Inflammatory macrophage (primary cell): ENCODE results near the gene ENAH.
A peak's percentile ranks its signal among the peaks of the same experiment; 100 is the strongest.

Experiments
- DNase-seq, 2 donors: peaks; one replicate each; pipeline ENCODE4 v3.0.0-alpha.2; 2020 to 2022

The ENAH gene

DNA sequence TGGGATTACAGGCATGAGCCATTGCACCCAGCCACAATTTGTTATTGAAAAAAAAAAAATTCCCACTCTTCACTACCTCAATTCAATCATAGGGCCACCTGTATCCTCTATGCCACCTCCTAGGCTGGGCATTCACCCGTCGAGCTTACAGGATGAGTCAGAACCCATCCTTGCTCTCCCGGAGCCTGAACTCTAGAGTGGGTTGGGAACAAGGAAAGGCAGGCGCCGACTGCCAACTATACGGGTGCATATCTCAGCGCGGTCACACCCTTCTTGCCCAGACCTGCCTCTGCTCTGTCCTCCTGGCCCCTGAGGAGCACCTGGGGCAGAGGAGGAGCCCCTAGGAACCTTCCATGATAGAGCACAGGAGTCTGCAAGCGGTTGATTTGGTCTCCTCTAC lies 203.7 kb downstream of the ENAH start:
- no peak for DNase-seq

GRCh38 chr1:225448146-225448805 lies 204.6 kb downstream of the ENAH start:
- no peak for DNase-seq

DNA sequence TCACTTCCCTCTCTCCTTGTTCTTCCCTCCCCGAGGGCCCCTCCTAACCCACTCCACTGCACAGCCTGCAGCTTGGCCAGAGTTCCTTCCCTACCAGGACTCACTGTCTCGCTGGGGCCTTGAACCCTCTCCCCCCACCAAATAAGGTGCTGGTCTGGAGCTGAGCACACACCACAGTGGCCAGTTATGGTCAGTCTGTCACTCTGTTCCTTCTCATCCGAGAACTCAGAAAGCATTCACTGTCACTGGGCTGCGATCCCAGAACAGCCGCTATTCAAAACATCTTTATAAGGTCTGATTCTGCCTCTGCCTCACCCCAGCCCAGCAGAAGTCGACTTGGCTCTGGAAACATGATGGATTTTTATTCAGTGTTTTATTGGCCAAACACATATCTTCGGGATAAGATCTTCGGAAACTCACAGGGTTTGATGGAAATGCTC lies 205.3 kb downstream of the ENAH start:
- DNase-seq = no peak

DNA sequence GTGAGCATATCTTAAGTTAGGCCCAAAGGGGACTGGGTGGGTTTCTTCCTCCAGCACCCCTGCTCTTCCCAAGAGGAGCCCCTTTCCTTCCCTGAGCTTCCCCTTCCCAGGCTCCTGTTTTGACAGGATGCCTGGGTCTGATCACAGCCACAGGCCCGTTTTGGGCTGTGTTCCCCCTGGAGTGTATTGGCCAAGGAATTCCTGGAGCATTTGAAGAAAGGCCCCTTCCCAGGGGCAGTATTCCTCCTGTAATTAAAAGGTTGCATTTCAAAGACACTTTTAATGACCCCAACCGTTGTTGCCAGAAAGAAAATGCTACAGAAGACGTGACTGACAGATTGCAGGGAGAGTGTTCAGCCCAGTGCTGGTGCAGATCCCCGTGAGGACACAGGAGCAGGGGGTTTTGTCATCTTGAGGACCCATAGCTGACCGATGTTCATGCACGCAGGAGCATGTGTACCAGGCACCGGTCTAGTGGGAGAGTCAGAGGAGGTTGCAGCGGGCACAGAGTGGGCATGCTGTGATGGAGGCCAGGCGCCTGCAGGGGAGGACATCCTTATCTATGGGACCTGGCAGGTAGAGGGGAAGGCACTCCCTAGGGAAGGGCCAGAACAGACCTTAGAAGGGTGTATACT lies 205.8 kb downstream of the ENAH start:
- DNase-seq = no peak

DNA sequence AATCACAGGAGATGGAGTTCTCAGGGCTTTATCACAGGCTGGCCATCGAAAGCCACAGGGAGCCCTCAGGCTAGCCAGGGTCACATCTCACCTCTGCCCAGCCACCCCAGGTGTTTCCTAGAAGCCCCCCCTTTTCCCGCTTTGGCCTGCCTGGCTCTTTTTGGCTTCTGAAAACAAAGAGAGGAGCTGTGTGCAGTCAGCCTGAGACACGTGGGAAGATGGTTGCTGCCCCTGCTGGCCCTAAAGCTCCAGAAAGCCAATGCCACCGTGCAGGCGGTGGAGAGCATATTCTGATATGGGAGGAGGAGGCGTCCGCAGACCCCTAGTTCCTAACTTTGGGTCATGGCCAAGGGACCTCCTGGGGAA lies 206.3 kb downstream of the ENAH start:
- DNase-seq = no peak

DNA sequence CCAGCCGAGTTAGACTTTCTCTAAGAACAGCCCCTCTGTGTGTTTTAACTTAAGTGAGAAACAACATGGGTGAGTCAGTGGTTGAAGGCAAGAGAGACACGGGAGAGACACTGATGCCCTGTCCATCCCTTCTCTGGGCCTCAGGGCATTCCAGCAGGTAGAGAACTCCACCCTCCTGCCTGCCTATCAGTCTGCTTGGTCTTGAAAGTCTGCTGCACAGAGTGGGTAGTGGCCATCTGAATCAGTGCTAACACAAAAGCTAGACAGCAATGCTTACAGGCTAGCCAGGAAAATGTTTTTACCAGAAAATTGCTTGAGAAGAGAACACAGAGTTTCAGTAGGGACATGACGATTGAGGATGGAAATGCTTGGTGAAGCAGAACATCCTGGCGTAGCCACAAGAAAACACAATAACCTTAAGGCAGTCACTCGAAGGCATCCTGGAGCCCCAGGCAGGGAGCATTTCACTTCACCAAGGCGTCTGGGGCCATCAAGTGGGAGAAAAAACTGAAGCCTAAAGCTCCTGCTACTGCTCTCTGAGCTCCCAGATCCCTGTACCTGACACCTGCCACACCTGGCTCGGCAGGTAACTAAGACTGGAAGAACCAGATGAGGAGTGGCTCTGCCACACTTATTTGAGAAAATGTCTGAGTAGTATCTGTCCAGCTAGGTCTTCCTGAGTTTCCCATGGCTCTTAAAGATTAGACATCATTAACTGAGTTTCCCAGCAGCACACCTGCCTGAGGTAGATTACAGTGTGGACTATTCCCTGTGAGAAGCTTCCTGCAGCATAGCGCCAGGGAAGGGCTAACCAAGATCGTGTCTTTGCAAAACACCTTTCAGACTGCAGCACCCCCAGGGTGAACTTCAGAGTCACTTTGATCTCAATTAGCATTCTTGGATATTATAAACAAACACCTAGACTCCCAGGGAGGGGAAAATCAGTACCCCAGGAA lies 207.0 kb downstream of the ENAH start:
- DNase-seq = no peak

GRCh38 chr1:225442123-225442505 lies 210.8 kb downstream of the ENAH start:
- no peak for DNase-seq

DNA sequence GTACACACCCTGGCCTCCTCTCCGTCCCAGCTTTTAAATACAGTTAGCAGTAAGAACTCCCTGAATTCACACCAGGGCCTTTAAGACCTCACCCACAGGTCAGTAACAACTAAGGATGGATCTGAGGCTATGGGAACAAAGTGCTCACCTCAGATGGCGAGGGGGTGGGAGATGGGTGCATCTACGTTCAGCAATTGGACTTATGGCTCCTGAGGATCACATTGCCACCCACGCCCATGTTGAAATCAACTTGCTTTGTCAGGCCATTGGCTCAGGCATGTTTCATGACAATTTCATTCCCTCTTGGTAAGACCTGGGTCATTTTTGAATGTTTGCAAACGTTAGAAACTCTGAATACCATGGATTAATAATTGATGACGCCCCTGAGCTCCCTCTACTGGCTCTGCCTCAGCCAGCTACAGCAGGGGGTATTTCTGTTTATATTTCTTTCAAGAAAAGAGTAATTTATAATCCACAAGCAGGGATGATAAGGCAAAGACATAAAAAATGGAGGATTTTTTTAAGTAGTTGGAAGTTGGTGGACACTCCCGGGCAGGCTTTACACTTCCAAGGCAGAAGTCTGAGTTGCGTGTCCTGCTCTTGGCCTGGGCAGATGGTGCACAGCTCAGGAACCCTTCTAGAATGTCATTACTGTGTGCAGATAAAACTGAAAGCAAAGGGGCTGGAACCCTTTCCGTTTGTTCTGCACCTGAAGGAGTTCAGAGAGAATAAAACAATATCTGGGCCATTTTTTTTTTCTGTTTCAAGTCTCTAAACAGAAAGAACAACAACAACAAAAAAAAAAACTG lies 211.4 kb downstream of the ENAH start:
- DNase-seq = peak; percentile 44 to 72

- DNase-seq = no peak
Measured at GRCh38 chr1:225440380-225441221, 212.3 kb downstream of the ENAH start.

DNA sequence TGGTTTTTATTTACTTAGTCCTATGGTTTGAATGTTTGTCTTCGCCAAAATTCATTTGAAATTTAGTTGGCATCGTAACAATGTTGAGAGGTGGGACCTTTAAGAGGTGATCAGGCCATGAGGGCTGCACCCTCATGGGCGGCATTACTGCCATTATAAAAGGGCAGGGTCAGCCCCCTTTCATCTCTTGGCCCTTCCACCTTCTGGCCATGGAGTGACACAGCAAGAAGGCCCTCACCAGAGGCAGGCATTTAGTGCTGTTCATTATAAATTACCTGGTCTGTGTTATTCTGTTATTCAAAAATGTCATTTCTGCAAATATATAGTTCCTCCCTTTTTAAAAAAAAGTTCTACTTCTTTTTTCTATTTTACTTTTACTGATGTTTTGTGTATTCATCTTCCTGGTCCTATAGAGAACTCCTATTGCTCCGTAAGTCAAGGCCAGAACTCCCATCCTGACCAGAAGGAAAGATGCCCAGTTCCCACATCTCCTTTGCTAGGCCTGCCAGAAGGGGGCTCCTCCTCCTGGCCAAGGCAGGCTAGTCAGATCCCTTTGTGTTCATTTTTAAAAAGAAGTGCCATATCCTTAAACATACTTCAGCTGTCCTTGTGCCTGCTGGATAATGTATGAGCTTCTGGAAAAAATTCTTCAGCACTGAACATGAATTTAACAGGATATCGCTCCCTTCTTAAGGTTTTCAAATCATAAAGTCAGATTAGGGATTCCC lies 215.0 kb downstream of the ENAH start:
- DNase-seq = peak in 1 of 2 donors; percentile 60
